B cell (primary cell): ENCODE measurements around the gene HLA-DMA. TPM values are rescaled to one million over a fixed set of nuclear protein-coding genes. Genes with fewer than 3 reads are reported as not detected.

Experiments used
- ATAC-seq: fragments of 200-7000 bp; cut with Tn5 transposase; one replicate; pipeline ENCODE4 v1.10.0; 2021; ENCODE audit warnings: low read depth, mild to moderate bottlenecking, moderate number of reproducible peaks, moderate library complexity
- CTCF ChIA-PET: fragments of 350-600 bp; sonication (Branson Sonifier 250); formaldehyde crosslinking; loops from one replicate; lab custom pipeline; 2021; ENCODE audit warnings: antibody characterized with exemption, inconsistent platforms; lab: Charles Lee
- POLR2A ChIA-PET: fragments of 350-600 bp; sonication (Branson Sonifier 250); formaldehyde crosslinking; loops from one replicate; lab custom pipeline; 2021; ENCODE audit warnings: antibody characterized with exemption; lab: Charles Lee
- DNase-seq: peaks from one replicate; pipeline ENCODE4 v3.0.0; 2013
- H2AFZ ChIP-seq: 2 replicates; pipeline ENCODE4 v1.6.1; 2012; ENCODE audit warnings: mild to moderate bottlenecking, low read depth, low read length; ENCODE audit not compliant: insufficient read depth, poor library complexity, severe bottlenecking
- H3K27ac ChIP-seq, 2 donors: 1 replicate in 1 of 2; 2 replicates in 1 of 2; pipeline ENCODE4 v1.5.1; 2012 to 2013; ENCODE audit warnings: low read length in 2 of 2, mild to moderate bottlenecking in 2 of 2, moderate library complexity in 1 of 2
- H3K27me3 ChIP-seq, 4 experiments: fragments of 200-600 bp in 1 of 4; sonication (generic) in 1 of 4; replicated peaks in 1 of 4; 1 replicate in 2 of 4; 2 replicates in 2 of 4; pipeline versions ENCODE4 v1.6.1 to v1.7.0; 2013 to 2016; ENCODE audit warnings: low read length in 3 of 4, mild to moderate bottlenecking in 2 of 4, mixed read lengths in 1 of 4, moderate library complexity in 1 of 4; ENCODE audit not compliant: insufficient read depth in 4 of 4, control insufficient read depth in 3 of 4; ENCODE audit errors: control extremely low read depth in 1 of 4
- H3K36me3 ChIP-seq, 2 experiments: replicated peaks in 1 of 2; 1 replicate in 1 of 2; 2 replicates in 1 of 2; pipeline versions ENCODE4 v1.6.1 to v1.7.1; 2013; ENCODE audit warnings: low read length in 1 of 2; ENCODE audit not compliant: insufficient read depth in 2 of 2, control insufficient read depth in 1 of 2; ENCODE audit errors: control extremely low read depth in 1 of 2, extremely low read depth in 1 of 2
- H3K4me1 ChIP-seq, 2 donors: fragments of 200-600 bp in 1 of 2; sonication (generic) in 1 of 2; 1 replicate in 1 of 2; 2 replicates in 1 of 2; pipeline versions ENCODE4 v1.5.1 to v1.6.1; 2013 to 2017; ENCODE audit warnings: low read length in 2 of 2; ENCODE audit not compliant: control insufficient read depth in 2 of 2, insufficient read depth in 2 of 2
- H3K4me2 ChIP-seq: replicated peaks from 2 replicates; pipeline ENCODE3; 2012; ENCODE audit warnings: mild to moderate bottlenecking, low read depth, low read length; ENCODE audit not compliant: poor library complexity, severe bottlenecking
- H3K4me3 ChIP-seq, 5 experiments: fragments of 200-600 bp in 1 of 5; sonication (generic) in 1 of 5; 1 replicate in 3 of 5; 2 replicates in 2 of 5; pipeline versions ENCODE4 v1.5.1 to v1.7.0; 2011 to 2016; ENCODE audit warnings: low read length in 4 of 5, mild to moderate bottlenecking in 4 of 5, low read depth in 2 of 5, control low read depth in 1 of 5, moderate library complexity in 1 of 5; ENCODE audit not compliant: insufficient read depth in 1 of 5; ENCODE audit errors: control extremely low read depth in 1 of 5, extremely low read depth in 1 of 5
- H3K79me2 ChIP-seq: fragments of 200-600 bp; sonication (generic); one replicate; pipeline ENCODE4 v1.6.0; 2016; ENCODE audit warnings: low read length; ENCODE audit not compliant: control insufficient read depth, insufficient read depth
- H3K9ac ChIP-seq: fragments of 200-600 bp; sonication (generic); 2 replicates; pipeline ENCODE4 v1.6.1; 2017; ENCODE audit warnings: mild to moderate bottlenecking, low read length, moderate library complexity
- H3K9me3 ChIP-seq, 3 donors: one replicate each; pipeline versions ENCODE4 v1.6.1 to v1.7.1; 2013; ENCODE audit warnings: low read length in 2 of 3; ENCODE audit not compliant: control insufficient read depth in 2 of 3, insufficient read depth in 1 of 3; ENCODE audit errors: control extremely low read depth in 1 of 3
- H4K20me1 ChIP-seq: 2 replicates; pipeline ENCODE4 v1.6.0; 2012; ENCODE audit warnings: mild to moderate bottlenecking, low read length; ENCODE audit not compliant: insufficient read depth, control insufficient read depth, poor library complexity, severe bottlenecking
- H3K27ac Mint-ChIP-seq: one replicate; pipeline ENCODE4 v1.8.0; 2021; ENCODE audit warnings: mixed read lengths
- H3K27me3 Mint-ChIP-seq: one replicate; pipeline ENCODE4 v1.8.0; 2021; ENCODE audit warnings: mixed read lengths
- H3K4me1 Mint-ChIP-seq: one replicate; pipeline ENCODE4 v1.8.0; 2021; ENCODE audit warnings: mixed read lengths
- H3K4me3 Mint-ChIP-seq: one replicate; pipeline ENCODE4 v1.8.0; 2021; ENCODE audit warnings: mixed read lengths
- H3K9me3 Mint-ChIP-seq: one replicate; pipeline ENCODE4 v1.8.0; 2022; ENCODE audit warnings: mixed read lengths; ENCODE audit not compliant: insufficient read depth
- CTCF ChIP-seq: fragments of 200-600 bp; IDR thresholded peaks from one replicate; pipeline ENCODE4 v1.8.0; 2022; ENCODE audit warnings: antibody characterized with exemption, mild to moderate bottlenecking
- EZH2 ChIP-seq: IDR thresholded peaks from 2 replicates; pipeline ENCODE4 v1.6.1; 2012; ENCODE audit warnings: borderline replicate concordance, low read depth, mild to moderate bottlenecking, moderate library complexity, low read length; ENCODE audit not compliant: insufficient read depth, poor library complexity, severe bottlenecking
- WGBS: methylation state at CpG from one replicate; pipeline ENCODE4 v1.1.5; 2013; ENCODE audit warnings: missing lambda C conversion rate; ENCODE audit not compliant: insufficient coverage; 5-methylcytosine and 5-hydroxymethylcytosine counted together
- intact Hi-C: fragments of 100-400 bp; cut with micrococcal nuclease; formaldehyde crosslinking; loops from one replicate; pipeline ENCODE4 v1.10.0; 2022
- polyA minus RNA-seq: library from RNA; depleted of rRNA, polyadenylated mRNA; stranded (reverse); fragments of >200 nt; gene quantifications from 2 replicates; pipeline ENCODE4 v1.2.3, GENCODE V29; 2012
- polyA plus RNA-seq: library from polyadenylated mRNA; depleted of rRNA; stranded (reverse); fragments of >200 nt; gene quantifications from 2 replicates; pipeline ENCODE4 v1.2.3, GENCODE V29; 2012
- total RNA-seq, 2 donors: library from RNA; stranded (reverse); fragments of 120-200 nt in 1 of 2; gene quantifications; 1 replicate in 1 of 2; 2 replicates in 1 of 2; pipeline versions ENCODE4 v1.2.3 to v1.2.4, GENCODE V29; 2013 to 2022

The HLA-DMA gene
- 554 and 558 TPM in 2 replicates for total RNA-seq
- 582 TPM for total RNA-seq (2013)
- polyA plus RNA-seq: 925 and 1,129 TPM in 2 replicates
- polyA minus RNA-seq: 379 and 477 TPM in 2 replicates

DNA sequence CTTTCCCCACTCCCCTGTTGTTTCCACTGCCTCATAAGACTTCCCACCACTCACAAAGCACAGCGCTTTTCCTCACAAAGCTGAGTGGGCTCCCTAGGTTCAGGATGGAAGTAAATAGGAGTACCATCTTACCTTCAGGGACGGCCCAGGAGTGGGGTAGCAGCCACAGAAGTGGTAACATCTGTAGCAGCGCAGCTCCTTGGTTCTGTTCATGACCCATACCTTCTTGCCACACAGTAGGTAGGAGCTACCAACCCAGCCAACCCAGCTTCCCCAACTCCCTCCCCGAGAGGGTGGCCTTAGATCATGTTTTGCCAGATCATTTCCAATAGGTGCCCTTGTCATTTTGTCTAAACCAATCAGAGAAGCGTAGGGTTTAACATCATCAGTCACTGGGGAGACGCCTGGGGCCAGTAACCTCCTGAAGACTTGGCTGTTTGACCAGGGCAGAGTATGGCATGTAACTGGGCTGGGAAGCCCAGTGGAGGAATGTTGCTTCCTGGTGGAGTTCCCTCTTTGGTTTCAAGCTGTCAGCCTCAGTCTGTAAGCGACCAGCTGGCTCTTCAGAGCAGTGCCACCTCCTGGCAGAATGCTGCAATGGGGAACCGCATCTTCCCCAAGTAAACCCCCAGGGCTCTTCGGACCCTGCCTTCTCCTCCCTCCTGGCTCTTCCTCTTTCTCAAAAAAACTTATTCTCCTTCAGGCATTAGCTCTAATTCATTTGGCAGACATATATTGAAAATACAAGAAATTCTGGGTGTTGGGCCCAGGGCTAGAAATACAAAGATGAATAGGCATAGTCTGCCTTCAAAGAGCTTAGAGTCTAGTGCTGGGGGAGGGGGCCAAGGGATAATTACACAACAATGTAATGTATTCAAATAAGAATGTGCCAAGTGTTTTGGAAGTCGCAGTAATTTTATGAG lies at the start of gene HLA-DMA:
Gene HLA-DMA (minus strand): TSS at position 281 of the 923 bp plus-strand sequence. CDS start 61 bp downstream, at position 220.
- H3K79me2 ChIP-seq: peaks cover 96% of the 10 kb centered on the region
- peaks cover 70 to 84% of the 10 kb centered on the region in 2 donors for H3K4me1 ChIP-seq
- ChIA-PET POLR2A (interaction anchor here (0.6 to 10.7 kb wide), 19 partner anchors 11 to 136 kb away, joined by 3 to 349 read pairs (median 6); partner anchors contain the start of genes BRD2, HLA-DMB, HLA-DOB and PSMB8), CTCF (interaction anchor here (0.6 to 13.5 kb wide), 25 partner anchors 9 to 196 kb away, joined by 3 to 822 read pairs (median 5); partner anchors contain the start of genes BRD2, HLA-DMB, PSMB9 and TAP1)
- peak within 1 kb of the TSS; percentile 98 for H3K27ac Mint-ChIP-seq
- H3K4me1 Mint-ChIP-seq: peaks cover 85% of the 10 kb centered on the region
- H3K9me3 Mint-ChIP-seq: no peaks in the 10 kb centered on the region
- H4K20me1 ChIP-seq: no peaks in the 10 kb centered on the region
- peaks cover 0 to 30% of the 10 kb centered on the region in 2 experiments for H3K36me3 ChIP-seq
- WGBS: 0% methylated on average over 7 of the region's 10 CpGs
- H3K4me3 Mint-ChIP-seq: peak within 1 kb of the TSS; percentile 96
- H3K27ac ChIP-seq: peak within 1 kb of the TSS; percentile 91 to 92
- H3K9ac ChIP-seq: peak within 1 kb of the TSS; percentile 89
- peak within 1 kb of the TSS; percentile 72 to 98 (median 93) for H3K4me3 ChIP-seq
- TF ChIP-seq CTCF (peak; percentile 88), EZH2 (no peak)
- intact Hi-C loops: loop anchor here (1.0 to 2.0 kb wide), 6 partner anchors 12 to 68 kb away; partner anchors contain the start of gene HLA-DMB
- H3K27me3 Mint-ChIP-seq: no peaks in the 10 kb centered on the region
- peak; percentile 91 for ATAC-seq
- peak within 1 kb of the TSS; percentile 4 for H2AFZ ChIP-seq
- H3K4me2 ChIP-seq: peak within 1 kb of the TSS; percentile 81
- H3K9me3 ChIP-seq: no peaks in the 10 kb centered on the region
- peak; percentile 97 for DNase-seq
- no peaks in the 10 kb centered on the region for H3K27me3 ChIP-seq
